ENCODE results near the gene COCH.

The COCH gene

GRCh38 chr14:30874120-30874998 is at the start of gene COCH:
Gene COCH, plus strand, starts transcription at chr14:30874559. Its CDS starts 380 bp downstream, at chr14:30874939.
- DNase-seq: peak in 1 of 4 experiments; percentile 17

GRCh38 chr14:30826070-30826469 is 48.3 kb upstream of the COCH start:
- DNase-seq: no peak

- DNase-seq: no peak
Observed at GRCh38 chr14:30829853-30830252, 44.5 kb upstream of the COCH start.

GRCh38 chr14:30834353-30834752 is 40.0 kb upstream of the COCH start:
- no peak for DNase-seq

- no peak for DNase-seq
Observed at GRCh38 chr14:30838351-30838750, 36.0 kb upstream of the COCH start.

GRCh38 chr14:30840086-30840779 is 34.1 kb upstream of the COCH start:
- DNase-seq: no peak

GRCh38 chr14:30842431-30842830 is 31.9 kb upstream of the COCH start:
- DNase-seq: no peak

- DNase-seq: no peak
Observed at GRCh38 chr14:30848449-30849240, 25.7 kb upstream of the COCH start.

- no peak for DNase-seq
Observed at GRCh38 chr14:30849354-30849753, 25.0 kb upstream of the COCH start.

GRCh38 chr14:30849983-30850382 is 24.4 kb upstream of the COCH start:
- no peak for DNase-seq

GRCh38 chr14:30853946-30854345 is 20.4 kb upstream of the COCH start:
- DNase-seq: no peak

- no peak for DNase-seq
Observed at GRCh38 chr14:30854492-30854891, 19.9 kb upstream of the COCH start.

GRCh38 chr14:30855345-30856037 is 18.9 kb upstream of the COCH start:
- no peak for DNase-seq

GRCh38 chr14:30861200-30861599 is 13.2 kb upstream of the COCH start:
- DNase-seq: no peak

- DNase-seq: no peak
Observed at GRCh38 chr14:30864934-30865333, 9.4 kb upstream of the COCH start.

- no peak for DNase-seq
Observed at GRCh38 chr14:30868736-30869135, 5.6 kb upstream of the COCH start.

GRCh38 chr14:30869551-30870155 is 4.7 kb upstream of the COCH start:
- no peak for DNase-seq

GRCh38 chr14:30872602-30873001 is 1.8 kb upstream of the COCH start:
- no peak for DNase-seq

GRCh38 chr14:30873308-30874119 is 845 bp upstream of the COCH start:
- no peak for DNase-seq

- DNase-seq: peak in 1 of 4 experiments; percentile 3
Observed at GRCh38 chr14:30874999-30875787, 834 bp downstream of the COCH start.

GRCh38 chr14:30875788-30876053 is 1.4 kb downstream of the COCH start:
- no peak for DNase-seq

All from activated naive CD4-positive, alpha-beta T cell (primary cell).